ENCODE data around the gene PDSS1.

- TF ChIP-seq, protein P1, sequence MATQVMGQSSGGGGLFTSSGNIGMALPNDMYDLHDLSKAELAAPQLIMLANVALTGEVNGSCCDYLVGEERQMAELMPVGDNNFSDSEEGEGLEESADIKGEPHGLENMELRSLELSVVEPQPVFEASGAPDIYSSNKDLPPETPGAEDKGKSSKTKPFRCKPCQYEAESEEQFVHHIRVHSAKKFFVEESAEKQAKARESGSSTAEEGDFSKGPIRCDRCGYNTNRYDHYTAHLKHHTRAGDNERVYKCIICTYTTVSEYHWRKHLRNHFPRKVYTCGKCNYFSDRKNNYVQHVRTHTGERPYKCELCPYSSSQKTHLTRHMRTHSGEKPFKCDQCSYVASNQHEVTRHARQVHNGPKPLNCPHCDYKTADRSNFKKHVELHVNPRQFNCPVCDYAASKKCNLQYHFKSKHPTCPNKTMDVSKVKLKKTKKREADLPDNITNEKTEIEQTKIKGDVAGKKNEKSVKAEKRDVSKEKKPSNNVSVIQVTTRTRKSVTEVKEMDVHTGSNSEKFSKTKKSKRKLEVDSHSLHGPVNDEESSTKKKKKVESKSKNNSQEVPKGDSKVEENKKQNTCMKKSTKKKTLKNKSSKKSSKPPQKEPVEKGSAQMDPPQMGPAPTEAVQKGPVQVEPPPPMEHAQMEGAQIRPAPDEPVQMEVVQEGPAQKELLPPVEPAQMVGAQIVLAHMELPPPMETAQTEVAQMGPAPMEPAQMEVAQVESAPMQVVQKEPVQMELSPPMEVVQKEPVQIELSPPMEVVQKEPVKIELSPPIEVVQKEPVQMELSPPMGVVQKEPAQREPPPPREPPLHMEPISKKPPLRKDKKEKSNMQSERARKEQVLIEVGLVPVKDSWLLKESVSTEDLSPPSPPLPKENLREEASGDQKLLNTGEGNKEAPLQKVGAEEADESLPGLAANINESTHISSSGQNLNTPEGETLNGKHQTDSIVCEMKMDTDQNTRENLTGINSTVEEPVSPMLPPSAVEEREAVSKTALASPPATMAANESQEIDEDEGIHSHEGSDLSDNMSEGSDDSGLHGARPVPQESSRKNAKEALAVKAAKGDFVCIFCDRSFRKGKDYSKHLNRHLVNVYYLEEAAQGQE (IDR thresholded peaks at IDR 0.05; ENCODE audit: low read depth) = no peak
- TF ChIP-seq YY1 (IDR thresholded peaks at IDR 0.05; ENCODE audit: low read depth) (no peak), ZBTB7A (IDR thresholded peaks at IDR 0.05; ENCODE audit: low read depth) (no peak), TCF12 (IDR thresholded peaks at IDR 0.05; ENCODE audit: low read depth) (no peak), EP300 (IDR thresholded peaks at IDR 0.05; ENCODE audit: borderline replicate concordance) (no peak), FOXM1 (IDR thresholded peaks at IDR 0.05; ENCODE audit: borderline replicate concordance, low read depth) (no peak), TAF1 (IDR thresholded peaks at IDR 0.05; ENCODE audit: low read depth) (no peak), RAD21 (IDR thresholded peaks at IDR 0.05; ENCODE audit: low read depth) (no peak), CREB1 (IDR thresholded peaks at IDR 0.05; ENCODE audit: low read depth) (no peak), CEBPB (IDR thresholded peaks at IDR 0.05) (no peak), TEAD4 (IDR thresholded peaks at IDR 0.05) (no peak)
- TF ChIP-seq, protein P2, sequence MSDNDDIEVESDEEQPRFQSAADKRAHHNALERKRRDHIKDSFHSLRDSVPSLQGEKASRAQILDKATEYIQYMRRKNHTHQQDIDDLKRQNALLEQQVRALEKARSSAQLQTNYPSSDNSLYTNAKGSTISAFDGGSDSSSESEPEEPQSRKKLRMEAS (IDR thresholded peaks at IDR 0.05) = no peak
Observed at GRCh38 chr10:26792758-26793495, 95.4 kb downstream of the PDSS1 start.

All from Ishikawa (cell line).